GM06990 (cell line): ENCODE data around the gene TGFA.

Experiments
- DNase-seq: peaks from one replicate; pipeline ENCODE4 v3.0.0-alpha.2; 2011; ENCODE audit not compliant: insufficient read length; ENCODE audit errors: extremely low read depth
- H3K27me3 ChIP-seq: replicated peaks from 2 replicates; pipeline ENCODE4 v1.6.0; 2011; ENCODE audit warnings: low read length; ENCODE audit not compliant: control insufficient read depth, insufficient read depth
- H3K36me3 ChIP-seq: 2 replicates; pipeline ENCODE4 v1.5.1; 2011; ENCODE audit warnings: low read length; ENCODE audit not compliant: control insufficient read depth, insufficient read depth
- H3K4me3 ChIP-seq: replicated peaks from 2 replicates; pipeline ENCODE4 v1.5.1; 2011; ENCODE audit warnings: low read depth, mild to moderate bottlenecking, control low read depth, low read length
- CTCF ChIP-seq: IDR thresholded peaks from 2 replicates; pipeline ENCODE4 v1.5.1; 2011; ENCODE audit warnings: low read length, control low read depth, mild to moderate bottlenecking, inconsistent platforms; ENCODE audit not compliant: insufficient read depth, poor library complexity, severe bottlenecking

TGFA gene

GRCh38 chr2:70553584-70554337 is at the start of gene TGFA:
Gene TGFA (minus strand): TSS chr2:70553826. CDS start chr2:70553767, 59 bp downstream.
- peak; percentile 74 for TF ChIP-seq CTCF
- Histone ChIP-seq H3K27me3 (peaks cover 1% of the 10 kb centered on the region), H3K4me3 (peak within 1 kb of the TSS; percentile 52), H3K36me3 (no peaks in the 10 kb centered on the region)
- DNase-seq = peak; percentile 43

- Histone ChIP-seq H3K27me3 (no peaks in the 10 kb centered on the region; the same call in 1 of the 2 replicates), H3K36me3 (no peaks in the 10 kb centered on the region), H3K4me3 (no peak overlapping the region)
- DNase-seq = no peak
- TF ChIP-seq CTCF = no peak
Measured at GRCh38 chr2:70603066-70603465, 49.4 kb upstream of the TGFA start.

GRCh38 chr2:70598197-70598596 is 44.6 kb upstream of the TGFA start:
- Histone ChIP-seq H3K36me3 (no peaks in the 10 kb centered on the region), H3K27me3 (no peaks in the 10 kb centered on the region), H3K4me3 (no peak overlapping the region)
- no peak for TF ChIP-seq CTCF
- no peak for DNase-seq

- DNase-seq = no peak
- no peak for TF ChIP-seq CTCF
- Histone ChIP-seq H3K27me3 (no peaks in the 10 kb centered on the region), H3K4me3 (no peak overlapping the region), H3K36me3 (no peaks in the 10 kb centered on the region)
Measured at GRCh38 chr2:70596739-70597138, 43.1 kb upstream of the TGFA start.

GRCh38 chr2:70596293-70596692 is 42.7 kb upstream of the TGFA start:
- TF ChIP-seq CTCF = no peak
- DNase-seq = no peak
- H3K27me3 ChIP-seq = no peaks in the 10 kb centered on the region
- H3K36me3 ChIP-seq = no peaks in the 10 kb centered on the region
- no peak overlapping the region for H3K4me3 ChIP-seq
